ENCODE results near the gene PLXDC2. TPM values are rescaled to one million over a fixed set of nuclear protein-coding genes. Genes with fewer than 3 reads are reported as not detected.

PLXDC2 gene
- total RNA-seq, 1 donor from 2014 or later = 51.3 TPM

GRCh38 chr10:19847321-19847720, 31.1 kb downstream of the PLXDC2 start:
- H3K4me3 ChIP-seq = no peak overlapping the region
- peaks cover 13% of the 10 kb centered on the region for H3K4me1 ChIP-seq
- intact Hi-C loops (cut with DNase I) = no loop called here
- DNase-seq (ENCODE audit: extremely low spot score in 2 of 2) = no peak
- H3K9me3 ChIP-seq = no peaks in the 10 kb centered on the region
- no peaks in the 10 kb centered on the region for H3K36me3 ChIP-seq
- no peaks in the 10 kb centered on the region for H3K27me3 ChIP-seq
- TF ChIP-seq POLR2A (IDR thresholded peaks at IDR 0.05) (no peak), POLR2AphosphoS5 (IDR thresholded peaks at IDR 0.05; ENCODE audit: insufficient read depth in 1 of 2, low read depth in 1 of 2) (no peak)
- TF ChIP-seq, protein P1, sequence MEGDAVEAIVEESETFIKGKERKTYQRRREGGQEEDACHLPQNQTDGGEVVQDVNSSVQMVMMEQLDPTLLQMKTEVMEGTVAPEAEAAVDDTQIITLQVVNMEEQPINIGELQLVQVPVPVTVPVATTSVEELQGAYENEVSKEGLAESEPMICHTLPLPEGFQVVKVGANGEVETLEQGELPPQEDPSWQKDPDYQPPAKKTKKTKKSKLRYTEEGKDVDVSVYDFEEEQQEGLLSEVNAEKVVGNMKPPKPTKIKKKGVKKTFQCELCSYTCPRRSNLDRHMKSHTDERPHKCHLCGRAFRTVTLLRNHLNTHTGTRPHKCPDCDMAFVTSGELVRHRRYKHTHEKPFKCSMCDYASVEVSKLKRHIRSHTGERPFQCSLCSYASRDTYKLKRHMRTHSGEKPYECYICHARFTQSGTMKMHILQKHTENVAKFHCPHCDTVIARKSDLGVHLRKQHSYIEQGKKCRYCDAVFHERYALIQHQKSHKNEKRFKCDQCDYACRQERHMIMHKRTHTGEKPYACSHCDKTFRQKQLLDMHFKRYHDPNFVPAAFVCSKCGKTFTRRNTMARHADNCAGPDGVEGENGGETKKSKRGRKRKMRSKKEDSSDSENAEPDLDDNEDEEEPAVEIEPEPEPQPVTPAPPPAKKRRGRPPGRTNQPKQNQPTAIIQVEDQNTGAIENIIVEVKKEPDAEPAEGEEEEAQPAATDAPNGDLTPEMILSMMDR (IDR thresholded peaks at IDR 0.05) = no peak
- H3K27ac ChIP-seq = no peak overlapping the region

DNA sequence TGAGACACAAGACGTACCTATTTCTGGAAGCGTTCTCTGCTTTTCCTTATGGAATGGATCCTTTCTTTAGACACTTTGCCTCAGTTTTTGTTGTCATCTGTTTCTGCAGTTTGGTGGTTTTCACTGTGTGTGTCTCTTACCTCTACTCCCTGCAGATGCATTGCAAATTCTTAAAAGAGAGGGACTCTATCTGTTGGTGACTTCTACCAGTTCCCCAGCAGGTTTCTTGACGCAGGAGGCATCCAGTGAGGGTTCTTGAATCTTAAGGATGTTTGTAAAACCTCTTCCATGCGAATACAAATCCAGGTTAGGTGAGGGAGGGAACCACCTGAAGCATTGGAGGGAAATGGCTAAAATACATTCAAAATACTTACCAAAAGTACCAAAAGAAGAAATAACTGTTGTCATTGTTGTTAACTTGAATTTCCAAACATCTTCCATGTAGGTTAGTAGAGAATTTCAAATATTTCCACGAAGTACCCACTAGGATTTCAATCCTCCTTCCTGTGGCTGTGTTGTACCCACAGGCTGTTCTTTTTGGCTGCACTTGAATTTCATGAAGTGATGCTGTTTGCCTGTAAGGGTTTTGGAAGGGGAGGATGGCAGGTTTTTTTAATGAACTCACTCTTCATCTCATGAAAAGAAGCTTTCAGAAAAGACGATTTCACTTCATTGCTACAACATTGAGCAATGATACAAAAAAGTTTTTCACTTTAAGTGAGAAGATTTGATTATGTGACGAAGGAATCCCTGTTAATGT, 32.2 kb downstream of the PLXDC2 start:
- no peak for TF ChIP-seq POLR2AphosphoS5 (IDR thresholded peaks at IDR 0.05; ENCODE audit: insufficient read depth in 1 of 2, low read depth in 1 of 2)
- TF ChIP-seq, protein P1 (IDR thresholded peaks at IDR 0.05) = no peak
- TF ChIP-seq POLR2A (IDR thresholded peaks at IDR 0.05) = no peak
- DNase-seq (ENCODE audit: extremely low spot score in 2 of 2) = no peak
- Histone ChIP-seq H3K36me3 (no peaks in the 10 kb centered on the region), H3K27me3 (no peaks in the 10 kb centered on the region), H3K4me3 (no peak overlapping the region), H3K4me1 (peaks cover 13% of the 10 kb centered on the region), H3K27ac (no peak overlapping the region), H3K9me3 (no peaks in the 10 kb centered on the region)
- intact Hi-C loops (cut with DNase I) = no loop called here

- H3K9me3 ChIP-seq = no peaks in the 10 kb centered on the region
- no peak overlapping the region for H3K4me3 ChIP-seq
- no peaks in the 10 kb centered on the region for H3K27me3 ChIP-seq
- H3K36me3 ChIP-seq = no peaks in the 10 kb centered on the region
- H3K27ac ChIP-seq = no peak overlapping the region
- intact Hi-C loops (cut with DNase I) = no loop called here
- peaks cover 17% of the 10 kb centered on the region for H3K4me1 ChIP-seq
- TF ChIP-seq, protein P1 (IDR thresholded peaks at IDR 0.05) = no peak
- no peak for DNase-seq (ENCODE audit: extremely low spot score in 2 of 2)
Observed at GRCh38 chr10:19853831-19854230, 37.6 kb downstream of the PLXDC2 start.

DNA sequence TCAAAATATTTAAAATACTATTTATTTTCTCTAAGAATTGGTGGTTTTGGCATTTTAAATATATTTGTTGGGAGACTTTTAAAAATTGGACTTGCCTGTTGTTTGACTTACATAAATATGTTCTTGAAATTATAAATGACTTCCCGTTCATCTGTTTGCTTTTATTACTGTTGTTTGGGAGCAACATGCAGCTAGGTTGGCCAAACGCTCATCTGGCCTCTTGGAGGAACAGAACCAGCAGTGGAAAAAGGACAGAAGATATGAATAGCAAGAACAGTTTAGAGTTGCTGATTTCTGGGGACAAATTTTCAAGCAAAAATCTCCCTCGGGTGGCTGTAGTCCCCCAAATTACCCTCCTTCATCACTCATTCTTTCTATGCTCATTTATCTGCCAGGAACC, 41.6 kb downstream of the PLXDC2 start:
- no peak overlapping the region for H3K27ac ChIP-seq
- H3K27me3 ChIP-seq = no peaks in the 10 kb centered on the region
- DNase-seq (ENCODE audit: extremely low spot score in 2 of 2) = no peak
- no peak for TF ChIP-seq POLR2AphosphoS5 (IDR thresholded peaks at IDR 0.05; ENCODE audit: insufficient read depth in 1 of 2, low read depth in 1 of 2)
- no peak for TF ChIP-seq POLR2A (IDR thresholded peaks at IDR 0.05)
- TF ChIP-seq, protein P1 (IDR thresholded peaks at IDR 0.05) = no peak
- intact Hi-C loops (cut with DNase I) = no loop called here
- no peaks in the 10 kb centered on the region for H3K9me3 ChIP-seq
- H3K4me1 ChIP-seq = peaks cover 12% of the 10 kb centered on the region
- no peaks in the 10 kb centered on the region for H3K36me3 ChIP-seq
- H3K4me3 ChIP-seq = no peak overlapping the region

DNA sequence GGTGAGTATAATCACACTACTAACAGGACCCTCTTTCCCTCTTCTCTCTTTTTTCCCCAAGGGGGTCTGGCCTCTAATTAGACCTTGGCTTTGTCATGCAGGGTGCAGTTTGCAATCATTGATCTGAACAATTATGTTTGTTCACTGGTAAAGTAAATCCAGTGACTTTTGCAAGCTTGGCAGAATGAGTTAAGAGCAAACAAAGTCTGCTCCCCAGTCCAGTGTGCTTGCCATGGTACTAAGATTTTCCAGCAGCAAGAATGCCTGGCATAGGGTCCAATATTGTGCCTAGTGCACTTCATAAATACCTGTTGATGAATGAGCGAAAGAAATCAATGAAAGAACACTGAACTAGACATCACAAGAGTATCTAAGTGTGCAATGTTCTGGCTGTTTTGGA, 43.9 kb downstream of the PLXDC2 start:
- no peak for DNase-seq (ENCODE audit: extremely low spot score in 2 of 2)
- TF ChIP-seq, protein P1 (IDR thresholded peaks at IDR 0.05) = no peak
- no peak for TF ChIP-seq POLR2A (IDR thresholded peaks at IDR 0.05)
- no peak for TF ChIP-seq POLR2AphosphoS5 (IDR thresholded peaks at IDR 0.05; ENCODE audit: insufficient read depth in 1 of 2, low read depth in 1 of 2)
- Histone ChIP-seq H3K9me3 (no peaks in the 10 kb centered on the region), H3K4me3 (no peak overlapping the region), H3K36me3 (no peaks in the 10 kb centered on the region), H3K27ac (no peak overlapping the region), H3K4me1 (no peaks in the 10 kb centered on the region), H3K27me3 (no peaks in the 10 kb centered on the region)
- intact Hi-C loops (cut with DNase I) = no loop called here

All from vagina (tissue), 2 donors.